Tibial artery (tissue), 4 donors: ENCODE results near the gene ZGLP1.
A peak's percentile ranks its signal among the peaks of the same experiment; 100 is the strongest.

Experiments used
- DNase-seq, 2 donors: peaks; one replicate each; pipeline ENCODE4 v3.0.0-alpha.2; 2019
- H3K27ac ChIP-seq, 2 donors: fragments of 200-600 bp; sonication (generic) in 1 of 2; 1 replicate in 1 of 2; 2 replicates in 1 of 2; pipeline ENCODE4 v1.5.1; 2018 to 2019; ENCODE audit warnings: mild to moderate bottlenecking in 1 of 2
- H3K27me3 ChIP-seq, 2 donors: fragments of 200-600 bp; sonication (generic) in 1 of 2; one replicate each; pipeline versions ENCODE4 v1.5.1 to v1.6.0; 2016 to 2019
- H3K36me3 ChIP-seq, 3 donors: fragments of 200-600 bp; sonication (generic) in 2 of 3; one replicate each; pipeline ENCODE4 v1.5.1; 2016 to 2019; ENCODE audit warnings: mild to moderate bottlenecking in 2 of 3
- H3K4me1 ChIP-seq, 4 donors: fragments of 200-600 bp; sonication (generic) in 2 of 4; 1 replicate in 3 of 4; 2 replicates in 1 of 4; pipeline ENCODE4 v1.5.1; 2016 to 2019
- H3K4me3 ChIP-seq, 2 donors: fragments of 200-600 bp; sonication (generic) in 1 of 2; 1 replicate in 1 of 2; 2 replicates in 1 of 2; pipeline ENCODE4 v1.5.1; 2018 to 2019; ENCODE audit warnings: mild to moderate bottlenecking in 2 of 2
- H3K9me3 ChIP-seq, 3 donors: fragments of 200-600 bp; sonication (generic) in 1 of 3; one replicate each; pipeline ENCODE4 v1.5.1; 2016 to 2019
- CTCF ChIP-seq, 2 experiments: fragments of 200-600 bp in 1 of 2; fragments of 450-650 bp in 1 of 2; IDR thresholded peaks; one replicate each; pipeline ENCODE4 v1.5.1; 2017 to 2019; ENCODE audit warnings: antibody characterized with exemption in 2 of 2, mild to moderate bottlenecking in 1 of 2, moderate library complexity in 1 of 2
- intact Hi-C: fragments of 100-400 bp; cut with DNase I; formaldehyde crosslinking; loops from one replicate; pipeline ENCODE4 v1.15.0; 2023; ENCODE audit warnings: low total_unique reads

ZGLP1 gene

GRCh38 chr19:10309423-10309822 lies at the start of gene ZGLP1:
Gene ZGLP1, minus strand, starts transcription at chr19:10309815.
- Histone ChIP-seq H3K36me3 (peaks cover 6 to 40% (median 7%) of the 10 kb centered on the region in 3 donors), H3K4me1 (peaks cover 0 to under 1% (median 0%) of the 10 kb centered on the region in 4 donors), H3K27me3 (no peaks in the 10 kb centered on the region), H3K9me3 (no peaks in the 10 kb centered on the region), H3K4me3 (no peak within 1 kb of the TSS), H3K27ac (no peak within 1 kb of the TSS)
- intact Hi-C loops, result no loop called here
- no peak for DNase-seq
- TF ChIP-seq CTCF (IDR thresholded peaks at IDR 0.05), result no peak

GRCh38 chr19:10356431-10356830 lies 46.8 kb upstream of the ZGLP1 start:
- Histone ChIP-seq H3K27ac (no peak overlapping the region), H3K9me3 (no peaks in the 10 kb centered on the region), H3K36me3 (peaks cover 50 to 98% (median 82%) of the 10 kb centered on the region in 3 donors), H3K4me1 (peaks cover 0 to 7% (median 3%) of the 10 kb centered on the region in 4 donors), H3K27me3 (no peaks in the 10 kb centered on the region), H3K4me3 (no peak overlapping the region)
- intact Hi-C loops, result no loop called here
- DNase-seq, result no peak
- TF ChIP-seq CTCF (IDR thresholded peaks at IDR 0.05), result no peak

GRCh38 chr19:10353793-10354391 lies 44.3 kb upstream of the ZGLP1 start:
- intact Hi-C loops, result no loop called here
- TF ChIP-seq CTCF (IDR thresholded peaks at IDR 0.05), result no peak
- no peaks in the 10 kb centered on the region for H3K27me3 ChIP-seq
- DNase-seq, result no peak
- no peaks in the 10 kb centered on the region for H3K9me3 ChIP-seq
- no peak overlapping the region for H3K4me3 ChIP-seq
- no peak overlapping the region for H3K27ac ChIP-seq
- H3K4me1 ChIP-seq, result peaks cover 0 to 7% (median 3%) of the 10 kb centered on the region in 4 donors
- H3K36me3 ChIP-seq, result peaks cover 45 to 94% (median 63%) of the 10 kb centered on the region in 3 donors

- peaks cover 0 to 7% (median 3%) of the 10 kb centered on the region in 4 donors for H3K4me1 ChIP-seq
- no peak overlapping the region for H3K27ac ChIP-seq
- intact Hi-C loops, result no loop called here
- no peaks in the 10 kb centered on the region for H3K9me3 ChIP-seq
- no peaks in the 10 kb centered on the region for H3K27me3 ChIP-seq
- DNase-seq, result peak in 1 of 2 donors; percentile 68
- no peak overlapping the region for H3K4me3 ChIP-seq
- H3K36me3 ChIP-seq, result peaks cover 39 to 87% (median 58%) of the 10 kb centered on the region in 3 donors
- no peak for TF ChIP-seq CTCF (IDR thresholded peaks at IDR 0.05)
These were observed 43.4 kb upstream of the ZGLP1 start for GRCh38 chr19:10352764-10353671.

- peaks cover 7 to 22% (median 9%) of the 10 kb centered on the region in 3 donors for H3K36me3 ChIP-seq
- intact Hi-C loops, result no loop called here
- H3K9me3 ChIP-seq, result no peaks in the 10 kb centered on the region
- H3K27me3 ChIP-seq, result no peaks in the 10 kb centered on the region
- H3K4me1 ChIP-seq, result peaks cover 0 to 4% (median 0%) of the 10 kb centered on the region in 4 donors
- H3K4me3 ChIP-seq, result no peak overlapping the region
- TF ChIP-seq CTCF (IDR thresholded peaks at IDR 0.05), result no peak
- H3K27ac ChIP-seq, result no peak overlapping the region
- DNase-seq, result no peak
These were observed 36.9 kb upstream of the ZGLP1 start for GRCh38 chr19:10346509-10346908.
